Smooth muscle cell (in vitro differentiated cells): ENCODE data around the gene TLCD5. TPM values are rescaled to one million over a fixed set of nuclear protein-coding genes. Genes with fewer than 3 reads are reported as not detected.

Source experiments
- DNase-seq: peaks from one replicate; lab custom pipeline; 2025; ENCODE audit not compliant: unreplicated experiment; lab: John Stamatoyannopoulos, UW
- H2AFZ ChIP-seq: fragments of 200-600 bp; sonication (generic); 2 replicates; pipeline ENCODE4 v1.6.0; 2016; ENCODE audit warnings: antibody characterized with exemption, low read depth, mild to moderate bottlenecking
- H3F3A ChIP-seq: fragments of 200-600 bp; sonication (generic); 2 replicates; pipeline ENCODE4 v1.6.0; 2017; ENCODE audit warnings: antibody characterized with exemption, low read depth
- H3K27ac ChIP-seq: fragments of 200-600 bp; sonication (generic); 2 replicates; pipeline ENCODE4 v1.5.1; 2016; ENCODE audit warnings: low read depth, mild to moderate bottlenecking
- H3K27me3 ChIP-seq: fragments of 200-600 bp; sonication (generic); 2 replicates; pipeline ENCODE4 v1.6.1; 2016; ENCODE audit warnings: low read depth, mild to moderate bottlenecking
- H3K36me3 ChIP-seq: fragments of 200-600 bp; sonication (generic); 2 replicates; pipeline ENCODE4 v1.5.1; 2016; ENCODE audit warnings: low read depth
- H3K4me1 ChIP-seq: fragments of 200-600 bp; sonication (generic); 2 replicates; pipeline ENCODE4 v1.5.1; 2016; ENCODE audit warnings: low read depth
- H3K4me2 ChIP-seq: fragments of 200-600 bp; sonication (generic); 2 replicates; pipeline ENCODE4 v1.6.0; 2016; ENCODE audit warnings: mild to moderate bottlenecking
- H3K4me3 ChIP-seq: fragments of 200-600 bp; sonication (generic); 2 replicates; pipeline ENCODE4 v1.5.1; 2016; ENCODE audit warnings: mild to moderate bottlenecking
- H3K79me2 ChIP-seq: fragments of 200-600 bp; sonication (generic); 2 replicates; pipeline ENCODE4 v1.6.0; 2016; ENCODE audit warnings: low read depth, mild to moderate bottlenecking
- H3K9ac ChIP-seq: fragments of 200-600 bp; sonication (generic); 2 replicates; pipeline ENCODE4 v1.6.0; 2016; ENCODE audit warnings: low read depth
- H3K9me3 ChIP-seq: fragments of 200-600 bp; sonication (generic); replicated peaks from 2 replicates; pipeline ENCODE4 v1.5.1; 2016; ENCODE audit warnings: low read depth
- H4K20me1 ChIP-seq: fragments of 200-600 bp; sonication (generic); 2 replicates; pipeline ENCODE4 v1.6.0; 2016; ENCODE audit warnings: low read depth
- CTCF ChIP-seq: fragments of 200-600 bp; sonication (generic); IDR thresholded peaks from 2 replicates; pipeline ENCODE4 v1.5.1; 2017; ENCODE audit warnings: borderline replicate concordance, mild to moderate bottlenecking, antibody characterized with exemption; ENCODE audit not compliant: insufficient read depth, poor library complexity, severe bottlenecking
- WGBS: methylation state at CpG from one replicate; pipeline ENCODE4 v1.1.7; 2016; ENCODE audit warnings: low lambda C conversion rate; 5-methylcytosine and 5-hydroxymethylcytosine counted together
- polyA plus RNA-seq: library from polyadenylated mRNA; unstranded; fragments of >200 nt; fragmentation: Nextera tagmentation; extraction: Ambion mirVana; gene quantifications from 2 replicates; pipeline ENCODE4 v1.2.1, GENCODE V29; 2016
- total RNA-seq: library from RNA; depleted of rRNA; stranded (reverse); fragments of >200 nt; gene quantifications from 2 replicates; pipeline ENCODE4 v1.2.3, GENCODE V29; 2014

The TLCD5 gene
- total and polyA plus RNA-seq, 2 experiments from 2014 or later: 6.0 to 6.6 TPM

GRCh38 chr11:120310870-120311269 is 14.2 kb upstream of the TLCD5 start:
- H3K9me3 ChIP-seq: no peaks in the 10 kb centered on the region
- H3K4me2 ChIP-seq: no peak overlapping the region
- H3K4me1 ChIP-seq: no peaks in the 10 kb centered on the region
- no peak overlapping the region for H2AFZ ChIP-seq
- no peak for DNase-seq
- H3F3A ChIP-seq: no peaks in the 10 kb centered on the region
- no peak overlapping the region for H3K4me3 ChIP-seq
- no peaks in the 10 kb centered on the region for H3K36me3 ChIP-seq
- H3K79me2 ChIP-seq: no peaks in the 10 kb centered on the region
- no peak overlapping the region for H3K9ac ChIP-seq
- H3K27ac ChIP-seq: no peak overlapping the region
- no peaks in the 10 kb centered on the region for H3K27me3 ChIP-seq
- H4K20me1 ChIP-seq: no peaks in the 10 kb centered on the region
- TF ChIP-seq CTCF: no peak
- WGBS: 75% methylated on average over 3 of the region's 3 CpGs

- no peaks in the 10 kb centered on the region for H3K9me3 ChIP-seq
- WGBS: 87% methylated on average over 3 of the region's 3 CpGs
Observed at GRCh38 chr11:120314861-120315260, 10.2 kb upstream of the TLCD5 start.

GRCh38 chr11:120316880-120317688 is 8.0 kb upstream of the TLCD5 start:
- Histone ChIP-seq H3K79me2 (no peaks in the 10 kb centered on the region), H3K4me2 (no peak overlapping the region), H3K36me3 (no peaks in the 10 kb centered on the region), H3K4me3 (no peak overlapping the region), H3K27ac (no peak overlapping the region), H3K9ac (no peak overlapping the region), H2AFZ (no peak overlapping the region), H3K4me1 (peaks cover 2% of the 10 kb centered on the region), H3K27me3 (no peaks in the 10 kb centered on the region), H4K20me1 (no peaks in the 10 kb centered on the region), H3K9me3 (no peaks in the 10 kb centered on the region), H3F3A (no peaks in the 10 kb centered on the region)
- 17% methylated on average over 8 of the region's 8 CpGs for WGBS
- no peak for DNase-seq
- no peak for TF ChIP-seq CTCF

More at GRCh38 chr11:120314861-120315260, 10.2 kb upstream of the TLCD5 start:
- TF ChIP-seq CTCF: no peak
- H3K79me2 ChIP-seq: no peaks in the 10 kb centered on the region
- no peaks in the 10 kb centered on the region for H3F3A ChIP-seq
- no peaks in the 10 kb centered on the region for H3K27me3 ChIP-seq
- DNase-seq: no peak
- H4K20me1 ChIP-seq: no peaks in the 10 kb centered on the region
- H3K36me3 ChIP-seq: no peaks in the 10 kb centered on the region
- H3K4me1 ChIP-seq: peaks cover 2% of the 10 kb centered on the region
- no peak overlapping the region for H2AFZ ChIP-seq
- H3K9ac ChIP-seq: no peak overlapping the region
- no peak overlapping the region for H3K27ac ChIP-seq
- no peak overlapping the region for H3K4me2 ChIP-seq
- no peak overlapping the region for H3K4me3 ChIP-seq
